NK-92 treated with Interleukin-12 subunit alpha and Interleukin-12 subunit beta, amount 100 ng/mL, for 24 hours (cell line): ENCODE measurements around the gene DIP2C.

Experiments
- DNase-seq: peaks from one replicate; lab custom pipeline; 2025; lab: John Stamatoyannopoulos, UW

DIP2C gene

GRCh38 chr10:625751-626711, 63.4 kb downstream of the DIP2C start:
- DNase-seq, result no peak

DNA sequence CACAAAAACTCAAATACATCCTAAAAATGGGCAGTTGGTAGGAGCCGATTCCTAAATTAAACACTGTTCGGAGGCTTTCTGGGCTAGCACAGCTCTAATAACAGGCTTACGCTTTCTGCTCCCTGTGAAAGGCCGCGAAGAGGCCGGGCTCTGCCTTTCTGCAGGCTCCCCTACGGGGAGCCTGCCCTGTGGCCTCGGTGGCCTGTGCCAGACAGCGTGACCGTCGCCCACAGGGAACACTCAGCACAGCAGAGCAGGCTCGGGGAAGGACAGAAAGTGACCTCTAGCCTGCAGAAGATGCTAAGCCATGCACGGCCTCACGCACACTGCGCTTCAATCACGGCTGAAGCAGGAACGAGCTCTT, 64.2 kb downstream of the DIP2C start:
- no peak for DNase-seq

DNA sequence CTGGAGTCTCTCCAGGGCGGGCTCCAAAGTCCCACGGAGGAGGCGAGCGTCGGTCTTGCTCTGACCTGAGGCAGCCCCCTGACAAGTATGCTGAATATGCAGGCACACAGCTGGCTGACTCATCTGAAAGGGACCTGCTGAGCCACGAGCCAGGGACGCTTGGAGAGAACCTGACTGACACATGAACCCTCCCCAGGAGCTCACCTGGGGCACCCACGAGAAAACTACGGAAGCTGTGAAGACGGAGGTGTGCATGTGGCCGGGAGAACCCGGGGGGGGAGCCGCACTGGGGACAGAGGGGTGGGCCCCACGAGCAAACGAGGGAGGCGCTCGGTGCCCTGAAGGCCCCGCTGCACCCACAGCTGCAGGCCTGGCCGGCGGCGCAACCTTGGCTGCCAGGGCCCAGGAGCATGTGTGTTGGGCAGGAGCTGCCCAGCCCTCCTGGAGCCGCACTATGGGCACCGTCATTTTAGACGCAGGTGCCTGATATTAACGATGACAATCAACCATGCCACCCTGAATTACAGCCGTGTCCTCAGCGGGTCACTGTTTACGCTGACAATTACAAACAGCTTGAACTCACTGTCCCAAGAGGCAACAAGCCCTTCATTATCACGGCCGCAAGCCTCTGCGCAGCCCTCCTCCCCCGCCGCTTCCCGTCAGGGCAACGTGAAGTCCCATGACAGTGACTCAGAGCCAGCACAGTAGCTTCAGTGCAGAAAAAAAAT, 64.7 kb downstream of the DIP2C start:
- no peak for DNase-seq

- DNase-seq, result no peak
These were observed 65.2 kb downstream of the DIP2C start for GRCh38 chr10:624312-624604.

DNA sequence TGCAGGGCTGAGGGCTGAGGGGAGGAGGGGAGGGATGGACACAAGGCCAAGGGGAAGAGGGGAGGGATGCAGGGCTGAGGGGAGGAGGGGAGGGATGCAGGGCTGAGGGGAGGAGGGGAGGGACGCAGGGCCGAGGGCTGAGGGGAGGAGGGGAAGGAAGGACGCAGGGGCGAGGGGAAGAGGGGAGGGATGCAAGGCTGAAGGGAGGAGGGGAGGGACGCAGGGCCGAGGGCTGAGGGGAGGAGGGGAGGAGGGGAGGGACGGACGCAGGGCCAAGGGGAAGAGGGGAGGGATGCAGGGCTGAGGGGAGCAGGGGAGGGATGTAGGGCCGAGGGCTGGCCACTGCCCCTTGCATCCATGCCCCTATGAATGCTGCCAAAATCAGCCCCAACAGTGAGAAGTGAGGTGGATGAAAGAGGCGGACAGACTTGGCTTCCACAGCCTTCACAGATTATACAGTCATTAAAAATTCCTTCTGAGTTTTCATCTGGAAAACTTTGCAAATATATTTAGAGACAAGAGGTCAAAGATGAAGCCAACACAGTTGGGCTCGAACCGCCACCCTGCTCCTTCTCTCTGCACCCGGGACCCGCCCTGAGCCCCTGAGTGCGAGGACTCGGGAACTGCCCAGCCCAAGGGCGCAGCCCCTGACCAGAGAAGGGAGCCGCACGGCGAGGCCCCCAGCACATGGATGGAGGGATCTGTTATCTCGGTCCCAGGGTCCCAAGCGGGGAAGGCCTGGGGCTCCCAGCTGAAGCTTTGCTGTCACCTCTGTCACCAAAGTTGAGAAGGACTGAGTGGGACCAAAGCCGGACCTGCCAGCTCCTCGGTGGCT, 65.8 kb downstream of the DIP2C start:
- DNase-seq, result no peak

DNA sequence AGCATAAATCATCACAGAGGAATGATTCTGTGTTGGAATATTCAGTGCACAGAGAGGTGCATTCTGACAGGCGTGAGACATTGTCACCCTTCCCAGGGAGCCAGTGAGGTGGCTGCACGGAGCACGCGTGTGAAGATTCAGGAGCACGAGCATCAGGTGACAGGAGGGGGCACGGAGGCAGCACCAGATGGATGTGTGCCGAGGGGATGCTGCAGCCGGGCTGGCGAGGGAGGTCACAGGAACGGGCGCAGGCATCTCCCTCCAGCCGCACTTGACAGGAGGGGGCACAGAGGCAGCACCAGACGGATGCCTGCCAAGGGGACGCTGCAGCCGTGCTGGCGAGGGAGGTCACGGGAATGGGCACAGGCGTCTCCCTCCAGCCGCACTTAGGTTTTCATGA, 66.5 kb downstream of the DIP2C start:
- no peak for DNase-seq

DNA sequence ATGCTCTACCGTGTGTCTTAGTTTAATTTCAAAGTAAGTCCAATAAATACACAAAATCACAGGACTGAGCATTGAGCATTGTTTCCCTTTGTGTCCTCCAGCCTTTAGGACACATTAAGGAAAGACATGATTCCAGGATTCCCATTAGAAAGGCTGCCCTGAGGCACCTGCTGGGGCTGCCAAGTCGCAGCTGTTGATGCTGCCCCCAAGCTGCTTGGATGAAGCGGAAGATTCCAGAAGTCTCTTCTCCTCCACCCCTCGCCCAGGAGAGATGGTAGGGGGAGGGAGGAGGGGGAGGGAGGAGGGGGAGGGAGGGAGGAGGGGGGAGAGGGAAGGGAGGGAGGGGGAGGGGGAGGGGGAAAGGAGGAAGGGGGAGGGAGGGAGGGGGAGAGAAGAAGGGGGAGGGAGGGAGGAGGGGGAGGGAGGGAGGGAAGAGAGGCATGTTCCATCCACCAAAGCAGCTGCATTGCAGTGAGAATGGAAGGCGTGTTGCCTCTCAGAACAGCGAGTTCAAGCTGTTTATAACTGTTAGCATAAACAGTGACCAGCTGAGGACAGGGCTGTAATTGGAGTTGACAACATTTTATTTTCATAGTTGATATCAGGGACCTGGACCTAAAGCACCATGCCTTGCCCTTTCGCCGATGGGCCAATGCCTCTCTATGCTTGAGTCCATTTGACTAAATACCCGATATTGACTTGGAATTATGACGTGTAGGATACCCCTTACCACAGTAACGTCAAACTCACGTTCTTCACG, 67.3 kb downstream of the DIP2C start:
- DNase-seq, result no peak

- DNase-seq, result no peak
These were observed 68.0 kb downstream of the DIP2C start for GRCh38 chr10:621513-621912.

DNA sequence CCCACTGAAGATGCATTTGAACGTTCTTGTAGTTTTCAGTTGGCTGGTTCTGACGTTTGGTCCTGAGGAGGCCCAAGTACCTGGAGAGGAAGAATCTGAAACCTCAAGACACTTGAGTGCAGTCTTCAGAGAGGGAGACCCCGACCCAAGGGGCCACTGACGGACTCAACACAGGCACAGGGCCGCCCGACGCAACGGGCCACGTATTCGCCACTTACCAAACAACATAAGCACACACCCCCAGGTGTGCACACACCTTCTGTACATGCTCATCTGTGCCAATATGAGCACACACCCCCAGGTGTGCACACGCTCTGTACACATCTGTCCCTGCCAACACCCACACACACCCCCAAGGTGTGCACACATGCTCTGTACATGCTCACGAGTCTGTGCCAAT, 68.5 kb downstream of the DIP2C start:
- no peak for DNase-seq

DNA sequence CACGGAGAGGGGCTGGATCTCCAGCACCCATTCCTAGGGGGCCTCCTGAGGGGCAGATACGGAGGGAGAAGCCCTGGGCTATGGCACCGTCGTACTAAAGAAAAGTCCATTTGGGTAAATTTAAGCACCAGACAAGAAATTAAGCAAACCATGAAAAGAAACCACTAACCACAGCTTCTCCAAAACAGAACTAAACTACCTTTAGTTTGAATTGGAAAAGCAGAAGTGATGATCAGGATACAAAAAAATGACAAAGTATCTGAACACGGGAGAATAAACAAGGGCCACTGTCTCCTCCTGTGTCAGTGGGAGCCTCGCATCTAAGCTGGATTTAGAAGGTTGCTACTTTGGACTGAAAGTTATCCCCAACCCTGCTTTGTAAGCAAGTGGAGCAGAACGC, 69.1 kb downstream of the DIP2C start:
- DNase-seq, result no peak

DNA sequence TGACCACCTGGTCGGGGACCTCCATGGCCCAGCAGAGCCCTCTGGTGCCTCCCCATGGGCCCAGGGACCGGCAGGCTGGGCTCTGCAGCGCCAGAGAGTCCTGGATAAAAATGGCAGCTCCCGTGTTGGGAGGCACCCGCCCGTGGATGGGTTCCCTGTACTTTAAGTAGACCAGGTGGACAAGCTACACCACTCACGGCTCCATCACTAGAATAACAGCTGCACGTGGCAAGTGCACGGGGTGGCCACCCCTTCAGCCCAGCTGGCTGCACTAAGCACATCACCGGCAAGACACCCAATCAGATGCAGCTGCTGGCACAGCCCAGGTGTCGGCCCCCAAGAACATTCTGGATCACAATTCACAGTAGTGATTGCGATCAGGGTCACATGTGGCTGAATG, 69.8 kb downstream of the DIP2C start:
- DNase-seq, result no peak

GRCh38 chr10:618229-618989, 71.1 kb downstream of the DIP2C start:
- no peak for DNase-seq

- no peak for DNase-seq
These were observed 72.0 kb downstream of the DIP2C start for GRCh38 chr10:617471-617870.

DNA sequence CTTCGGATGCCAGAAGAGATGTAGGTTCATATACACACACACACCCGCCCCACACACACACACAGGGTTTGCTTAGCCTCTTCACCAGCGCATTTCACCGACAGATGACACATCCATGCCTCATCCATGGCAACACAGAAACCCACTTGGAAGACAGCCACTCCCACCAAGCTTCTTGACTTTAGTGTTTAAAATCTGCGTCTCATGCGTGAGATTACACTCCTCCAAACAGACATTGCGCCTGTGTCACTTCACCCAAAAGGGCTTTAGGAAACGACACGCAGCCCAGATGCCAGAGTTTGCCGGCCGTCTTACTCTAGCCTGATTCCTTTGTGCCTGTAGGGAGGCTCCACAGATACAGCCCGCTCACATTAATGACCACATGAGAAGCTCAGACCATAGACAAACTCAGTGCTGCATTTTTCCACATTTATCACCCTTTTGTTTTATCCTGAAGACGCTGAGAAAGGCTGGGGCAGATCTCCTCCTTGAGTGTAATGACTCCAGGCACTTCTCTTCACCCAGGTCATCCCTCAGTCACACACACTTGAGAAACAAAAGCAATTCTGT, 73.8 kb downstream of the DIP2C start:
- DNase-seq, result no peak

DNA sequence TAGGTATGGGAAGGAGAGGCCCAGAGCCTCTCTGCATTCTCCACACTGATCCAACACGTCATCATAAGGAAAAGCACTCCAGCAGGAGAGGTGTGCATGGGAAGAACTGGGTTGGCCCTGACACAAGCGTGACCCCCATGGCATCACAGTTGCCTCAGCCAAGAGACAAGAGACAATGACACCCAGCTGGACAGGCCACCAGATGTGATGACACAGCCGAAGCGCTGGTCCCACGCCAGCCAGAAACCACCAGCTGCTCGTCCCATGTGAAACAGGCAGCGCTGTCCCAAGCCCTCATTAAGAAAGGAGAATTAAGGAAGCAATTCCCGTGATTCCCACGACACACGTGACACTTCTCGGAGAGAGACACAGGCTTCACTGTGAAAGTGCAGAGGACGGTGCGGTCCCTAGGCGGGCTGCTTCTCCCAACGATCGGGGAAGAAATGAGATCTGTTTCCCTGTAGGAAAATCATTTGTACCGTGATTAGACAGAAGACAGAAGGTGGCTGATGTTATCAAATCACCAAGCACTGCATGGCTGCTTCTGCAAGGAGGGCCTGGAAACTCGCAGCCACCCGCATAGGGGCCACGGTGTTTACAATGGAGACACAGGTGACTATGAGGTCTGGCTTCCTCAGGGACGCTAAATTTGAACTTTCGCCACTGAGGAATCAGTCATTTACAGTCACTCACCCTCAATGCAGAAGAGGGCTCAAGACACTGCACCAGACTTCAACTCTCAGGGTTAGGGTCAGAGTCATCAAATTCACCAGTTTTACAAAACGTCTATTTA, 74.5 kb downstream of the DIP2C start:
- DNase-seq, result no peak

DNA sequence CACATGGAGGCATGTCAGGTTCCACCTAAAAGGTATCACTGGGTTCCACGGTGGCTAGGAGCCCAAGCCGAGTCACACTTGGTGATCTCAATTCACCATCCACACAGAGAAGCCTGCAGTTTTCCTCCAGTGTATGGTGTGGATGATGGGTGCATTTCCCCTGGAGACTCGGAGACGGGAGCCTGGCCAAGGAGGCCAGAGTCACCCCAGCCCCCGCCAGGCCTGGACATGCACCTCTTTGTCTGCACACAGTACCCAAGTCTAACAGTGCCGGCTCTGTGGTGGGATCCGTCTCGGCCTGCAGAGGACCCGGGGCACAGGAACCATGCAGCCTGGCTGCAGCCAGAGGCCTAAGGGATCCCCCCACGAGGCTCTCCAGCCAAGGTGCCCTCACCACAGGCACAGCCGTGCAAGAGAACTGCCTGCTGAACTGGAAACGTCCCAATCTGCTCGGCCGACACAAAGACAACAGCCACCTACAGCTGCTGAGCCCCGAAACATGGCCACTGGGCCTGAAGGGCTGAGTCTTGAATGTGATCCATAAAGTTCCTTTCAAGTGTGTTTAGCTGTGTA, 75.2 kb downstream of the DIP2C start:
- no peak for DNase-seq

DNA sequence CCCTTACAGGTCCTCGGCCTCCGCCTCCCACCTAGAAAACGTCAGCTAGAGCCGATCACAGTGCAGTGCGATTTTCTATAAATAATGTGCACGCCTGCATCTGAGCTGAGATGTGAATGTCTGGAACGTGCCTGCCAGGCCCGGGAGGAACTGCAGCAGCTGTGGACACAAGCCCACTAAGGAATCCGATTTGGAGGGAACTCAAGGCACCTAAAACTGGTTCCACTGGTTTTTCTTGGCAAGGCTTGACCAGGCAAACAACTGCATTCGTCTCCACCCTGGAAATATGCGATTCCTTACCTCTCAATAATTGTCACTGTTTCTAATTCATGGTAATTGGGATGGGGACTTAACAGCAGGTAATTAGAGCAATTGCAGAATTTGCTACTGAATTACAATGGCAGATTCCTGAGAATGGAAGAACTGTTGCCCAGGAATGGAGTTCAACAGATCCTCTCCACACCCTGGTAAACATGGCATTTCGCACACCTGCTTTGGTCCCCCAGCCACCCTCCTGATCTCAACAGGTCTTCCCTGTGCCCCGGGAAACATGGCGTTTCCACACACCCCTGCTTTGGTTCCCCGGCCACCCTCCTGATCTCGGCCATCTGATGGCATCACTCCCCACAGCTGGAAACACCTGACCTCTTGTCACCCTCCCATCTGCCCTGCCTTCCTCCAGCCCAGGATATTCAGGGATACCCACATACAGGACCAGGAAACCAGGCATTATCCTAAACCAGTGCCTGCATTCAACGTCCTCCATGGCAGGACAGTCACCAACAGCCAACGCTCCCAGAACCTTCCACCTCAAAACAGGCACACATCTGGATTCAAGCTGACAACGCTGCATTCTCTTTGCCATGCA, 76.0 kb downstream of the DIP2C start:
- no peak for DNase-seq

- no peak for DNase-seq
These were observed 76.8 kb downstream of the DIP2C start for GRCh38 chr10:612696-613095.
